ENCODE measurements around the gene IFITM5. TPM values are rescaled to one million over a fixed set of nuclear protein-coding genes. Genes with fewer than 3 reads are reported as not detected.
A peak's percentile ranks its signal among the peaks of the same experiment; 100 is the strongest.
"Not testable (repeated sequence)": the region's sequence is repeated elsewhere in the genome, so short reads cannot be mapped to it uniquely, and the experiment has no call there.

Gene IFITM5
- total RNA-seq, 2 donors from 2014 or later, result not detected

GRCh38 chr11:313787-314553 lies 14.6 kb upstream of the IFITM5 start, which contains the start of gene IFITM1:
TSS of gene IFITM1 (plus strand) at chr11:314040. CDS start at chr11:314171, 131 bp downstream.
- no peaks in the 10 kb centered on the region for H3K9me3 ChIP-seq (ENCODE audit: control insufficient read depth, low read length, poor library complexity, severe bottlenecking)
- H3K27me3 Mint-ChIP-seq, result no peaks in the 10 kb centered on the region
- H3K4me1 Mint-ChIP-seq, result peaks cover 49% of the 10 kb centered on the region
- ATAC-seq (peak; percentile 74), DNase-seq (peak in 2 of 3 donors; percentile 38 to 46)
- H3K27ac Mint-ChIP-seq, result peak within 1 kb of the TSS; percentile 98
- H3K36me3 Mint-ChIP-seq (ENCODE audit: low read depth), result peaks cover 10% of the 10 kb centered on the region
- H3K4me3 Mint-ChIP-seq, result peak within 1 kb of the TSS; percentile 99

- no peak for ATAC-seq
- Mint-ChIP-seq H3K36me3 (ENCODE audit: low read depth) (peaks cover 10% of the 10 kb centered on the region), H3K27me3 (no peaks in the 10 kb centered on the region), H3K27ac (peak overlapping the region; percentile 98), H3K4me3 (peak overlapping the region; percentile 99), H3K4me1 (peaks cover 54% of the 10 kb centered on the region)
- H3K9me3 ChIP-seq (ENCODE audit: control insufficient read depth, low read length, poor library complexity, severe bottlenecking), result no peaks in the 10 kb centered on the region
- no peak for DNase-seq
Measured at GRCh38 chr11:313304-313786, 14.0 kb upstream of the IFITM5 start.

GRCh38 chr11:312092-312816 lies 12.9 kb upstream of the IFITM5 start:
- peaks cover 56% of the 10 kb centered on the region for H3K4me1 Mint-ChIP-seq
- no peak for ATAC-seq
- H3K27me3 Mint-ChIP-seq, result no peaks in the 10 kb centered on the region

GRCh38 chr11:311013-311748 lies 11.9 kb upstream of the IFITM5 start:
- not testable (repeated sequence) for DNase-seq; H3K27me3 Mint-ChIP-seq; H3K9me3 ChIP-seq (ENCODE audit: control insufficient read depth, low read length, poor library complexity, severe bottlenecking)
- peaks cover 48% of the 10 kb centered on the region for H3K4me1 Mint-ChIP-seq
- peaks cover 14% of the 10 kb centered on the region for H3K36me3 Mint-ChIP-seq (ENCODE audit: low read depth)
- ATAC-seq, result peak; percentile 32
- peak overlapping the region; percentile 99 for H3K4me3 Mint-ChIP-seq
- H3K27ac Mint-ChIP-seq, result peak overlapping the region; percentile 98

More at GRCh38 chr11:312092-312816, 12.9 kb upstream of the IFITM5 start:
- H3K9me3 ChIP-seq (ENCODE audit: control insufficient read depth, low read length, poor library complexity, severe bottlenecking), result no peaks in the 10 kb centered on the region
- Mint-ChIP-seq H3K27ac (peak overlapping the region; percentile 98), H3K36me3 (ENCODE audit: low read depth) (peaks cover 14% of the 10 kb centered on the region), H3K4me3 (peak overlapping the region; percentile 99)
- DNase-seq, result peak in 1 of 3 donors; percentile 8

GRCh38 chr11:309979-310572 lies 10.8 kb upstream of the IFITM5 start:
- not testable (repeated sequence) for ATAC-seq
- peaks cover 50% of the 10 kb centered on the region for H3K4me1 Mint-ChIP-seq

GRCh38 chr11:308740-309665 lies 9.7 kb upstream of the IFITM5 start:
- H3K4me1 Mint-ChIP-seq, result peaks cover 45% of the 10 kb centered on the region
- ATAC-seq, result peak; percentile 18
- peak overlapping the region; percentile 97 for H3K27ac Mint-ChIP-seq
- H3K9me3 ChIP-seq (ENCODE audit: control insufficient read depth, low read length, poor library complexity, severe bottlenecking); H3K36me3 Mint-ChIP-seq (ENCODE audit: low read depth); H3K27me3 Mint-ChIP-seq; DNase-seq: not testable (repeated sequence)
- H3K4me3 Mint-ChIP-seq, result peak overlapping the region; percentile 100

More at GRCh38 chr11:309979-310572, 10.8 kb upstream of the IFITM5 start:
- not testable (repeated sequence) for H3K27me3 Mint-ChIP-seq; H3K9me3 ChIP-seq (ENCODE audit: control insufficient read depth, low read length, poor library complexity, severe bottlenecking); DNase-seq
- peaks cover 14% of the 10 kb centered on the region for H3K36me3 Mint-ChIP-seq (ENCODE audit: low read depth)
- H3K27ac Mint-ChIP-seq, result peak overlapping the region; percentile 97
- H3K4me3 Mint-ChIP-seq, result peak overlapping the region; percentile 100

GRCh38 chr11:307766-308708 lies 8.7 kb upstream of the IFITM5 start, which contains the start of gene IFITM2:
TSS of gene IFITM2 (plus strand) at chr11:307816. CDS start at chr11:308193, 377 bp downstream.
- H3K36me3 Mint-ChIP-seq (ENCODE audit: low read depth); H3K9me3 ChIP-seq (ENCODE audit: control insufficient read depth, low read length, poor library complexity, severe bottlenecking); H3K27me3 Mint-ChIP-seq: not testable (repeated sequence)
- Mint-ChIP-seq H3K4me1 (peaks cover 35% of the 10 kb centered on the region), H3K27ac (peak within 1 kb of the TSS; percentile 97), H3K4me3 (peak within 1 kb of the TSS; percentile 100)
- ATAC-seq (peak; percentile 80), DNase-seq (peak in 2 of 3 donors; percentile 41)

GRCh38 chr11:306645-307371 lies 7.5 kb upstream of the IFITM5 start:
- H3K9me3 ChIP-seq (ENCODE audit: control insufficient read depth, low read length, poor library complexity, severe bottlenecking), result no peaks in the 10 kb centered on the region
- DNase-seq (no peak), ATAC-seq (no peak)
- peaks cover 32% of the 10 kb centered on the region for H3K4me1 Mint-ChIP-seq
- H3K4me3 Mint-ChIP-seq, result peak overlapping the region; percentile 36
- H3K27me3 Mint-ChIP-seq, result no peaks in the 10 kb centered on the region
- H3K36me3 Mint-ChIP-seq (ENCODE audit: low read depth), result peaks cover 7% of the 10 kb centered on the region
- H3K27ac Mint-ChIP-seq, result peak overlapping the region; percentile 97

GRCh38 chr11:305844-306211 lies 6.5 kb upstream of the IFITM5 start:
- ATAC-seq, result no peak
- Mint-ChIP-seq H3K27me3 (no peaks in the 10 kb centered on the region), H3K4me3 (no peak overlapping the region), H3K4me1 (peaks cover 32% of the 10 kb centered on the region), H3K27ac (peak overlapping the region; percentile 97), H3K36me3 (ENCODE audit: low read depth) (peaks cover 7% of the 10 kb centered on the region)
- H3K9me3 ChIP-seq (ENCODE audit: control insufficient read depth, low read length, poor library complexity, severe bottlenecking), result no peaks in the 10 kb centered on the region
- no peak for DNase-seq

GRCh38 chr11:304915-305843 lies 5.9 kb upstream of the IFITM5 start:
- no peaks in the 10 kb centered on the region for H3K9me3 ChIP-seq (ENCODE audit: control insufficient read depth, low read length, poor library complexity, severe bottlenecking)
- H3K4me3 Mint-ChIP-seq, result no peak overlapping the region
- H3K36me3 Mint-ChIP-seq (ENCODE audit: low read depth), result peaks cover 7% of the 10 kb centered on the region
- DNase-seq (peak in 1 of 3 donors; percentile 34), ATAC-seq (peak; percentile 40)
- no peaks in the 10 kb centered on the region for H3K27me3 Mint-ChIP-seq
- peak overlapping the region; percentile 97 for H3K27ac Mint-ChIP-seq
- peaks cover 32% of the 10 kb centered on the region for H3K4me1 Mint-ChIP-seq

Measured in T-helper 17 cell (primary cell).